HCT116 (cell line): Measurements from ENCODE around the gene BNIP5. TPM values are rescaled to one million over a fixed set of nuclear protein-coding genes. Genes with fewer than 3 reads are reported as not detected.

Experiments used
- ATAC-seq: fragments of 200-7000 bp; cut with Tn5 transposase; 2 replicates; pipeline ENCODE4 v1.9.1; 2020; ENCODE audit warnings: mild to moderate bottlenecking, moderate library complexity
- BruUV-seq: library from RNA; stranded (reverse); fragments of 400-500 nt; replicated peaks from 2 replicates; lab custom pipeline; 2021; lab: Mats Ljungman, UMichigan
- CTCF ChIA-PET: fragments of 300-600 bp; sonication (Branson Sonifier 250); formaldehyde crosslinking; loops from one replicate; lab custom pipeline; 2021; ENCODE audit warnings: antibody characterized with exemption; lab: Charles Lee
- POLR2A ChIA-PET: fragments of 300-600, 350-600 bp; sonication (Branson Sonifier 250); formaldehyde crosslinking; loops from one replicate; lab custom pipeline; 2021; ENCODE audit warnings: antibody characterized with exemption; lab: Charles Lee
- RAD21 ChIA-PET, 2 experiments: fragments of 300-600 bp; sonication (Branson Sonifier 250); formaldehyde crosslinking; loops; one replicate each; lab custom pipeline; 2023; ENCODE audit warnings: low total read pairs in 2 of 2; ENCODE audit not compliant: uncharacterized antibody in 2 of 2, unreplicated experiment in 2 of 2, low non-redundant PET in 1 of 2; lab: Charles Lee
- DNase-seq: peaks from one replicate; pipeline ENCODE4 v3.0.0-alpha.2; 2010; ENCODE audit warnings: low read depth, low spot score
- H2AFZ ChIP-seq: fragments of 200-600 bp; shearing (Covaris generic), sonication (generic); 2 replicates; pipeline ENCODE4 v1.6.1; 2017; ENCODE audit warnings: low read depth, mixed run types, mixed read lengths, antibody characterized with exemption, low read length; ENCODE audit not compliant: poor library complexity, severe bottlenecking
- H3K27ac ChIP-seq: 2 replicates; pipeline ENCODE4 v1.5.1; 2012; ENCODE audit warnings: low read depth, low read length
- H3K27me3 ChIP-seq: fragments of 200-600 bp; sonication (generic); 2 replicates; pipeline ENCODE4 v1.6.1; 2016; ENCODE audit warnings: mixed run types, low read length, mixed read lengths; ENCODE audit not compliant: insufficient read depth
- H3K36me3 ChIP-seq, 2 experiments: fragments of 200-500 bp in 1 of 2; fragments of 200-600 bp in 1 of 2; sonication (Bioruptor generic) in 1 of 2; sonication (generic) in 1 of 2; 2 replicates each; pipeline versions ENCODE4 v1.5.1 to v1.6.1; 2014 to 2016; ENCODE audit warnings: low read length in 2 of 2, inconsistent platforms in 1 of 2, mixed read lengths in 1 of 2, mixed run types in 1 of 2; ENCODE audit not compliant: insufficient read depth in 2 of 2, control insufficient read depth in 1 of 2
- H3K4me1 ChIP-seq, 2 experiments: fragments of 200-600 bp in 1 of 2; sonication (generic) in 1 of 2; 2 replicates each; pipeline versions ENCODE4 v1.5.1 to v1.6.1; 2012 to 2017; ENCODE audit warnings: low read length in 2 of 2, inconsistent platforms in 1 of 2, mild to moderate bottlenecking in 1 of 2, mixed read lengths in 1 of 2, mixed run types in 1 of 2, moderate library complexity in 1 of 2; ENCODE audit not compliant: insufficient read depth in 2 of 2, control insufficient read depth in 1 of 2
- H3K4me2 ChIP-seq: fragments of 200-600 bp; sonication (generic); 2 replicates; pipeline ENCODE4 v1.6.1; 2017; ENCODE audit warnings: mixed run types, low read length, mixed read lengths
- H3K4me3 ChIP-seq, 2 experiments: fragments of 200-600 bp in 1 of 2; sonication (generic) in 1 of 2; replicated peaks in 1 of 2; 2 replicates each; pipeline ENCODE4 v1.5.1; 2011 to 2016; ENCODE audit warnings: low read length in 2 of 2, control low read depth in 1 of 2, low read depth in 1 of 2, mild to moderate bottlenecking in 1 of 2, mixed read lengths in 1 of 2, mixed run types in 1 of 2
- H3K79me2 ChIP-seq: fragments of 200-600 bp; sonication (generic); 2 replicates; pipeline ENCODE4 v1.6.1; 2017; ENCODE audit warnings: mild to moderate bottlenecking, mixed run types, low read length, moderate library complexity, mixed read lengths; ENCODE audit not compliant: insufficient read depth
- H3K9ac ChIP-seq: fragments of 200-600 bp; sonication (generic); 2 replicates; pipeline ENCODE4 v1.6.1; 2016; ENCODE audit warnings: low read length, mixed read lengths
- H3K9me2 ChIP-seq: fragments of 200-600 bp; sonication (generic), shearing (Covaris generic); 2 replicates; pipeline ENCODE4 v1.6.1; 2017; ENCODE audit warnings: mixed run types, mild to moderate bottlenecking, moderate library complexity; ENCODE audit not compliant: insufficient read depth
- H3K9me3 ChIP-seq, 2 experiments: fragments of 200-500 bp in 1 of 2; fragments of 200-600 bp in 1 of 2; sonication (Bioruptor generic) in 1 of 2; sonication (generic) in 1 of 2; 2 replicates each; pipeline ENCODE4 v1.6.1; 2014 to 2017; ENCODE audit warnings: low read length in 2 of 2, mixed read lengths in 2 of 2, inconsistent platforms in 1 of 2, low read depth in 1 of 2, mild to moderate bottlenecking in 1 of 2, mixed run types in 1 of 2, moderate library complexity in 1 of 2; ENCODE audit not compliant: control insufficient read depth in 1 of 2, insufficient read depth in 1 of 2
- H4K20me1 ChIP-seq: fragments of 200-600 bp; sonication (generic), shearing (Covaris generic); 2 replicates; pipeline ENCODE4 v1.6.1; 2017; ENCODE audit warnings: mixed run types, mild to moderate bottlenecking, moderate library complexity; ENCODE audit not compliant: insufficient read depth
- CBX3 ChIP-seq: IDR thresholded peaks from 2 replicates; pipeline ENCODE4 v1.6.1; 2012; ENCODE audit warnings: low read depth
- CEBPB ChIP-seq: IDR thresholded peaks from 2 replicates; pipeline ENCODE4 v1.6.1; 2012; ENCODE audit warnings: low read depth
- EGR1 ChIP-seq: IDR thresholded peaks from 2 replicates; pipeline ENCODE4 v1.6.1; 2012; ENCODE audit warnings: low read depth
- ELF1 ChIP-seq: IDR thresholded peaks from 2 replicates; pipeline ENCODE4 v1.6.1; 2012; ENCODE audit warnings: low read depth, borderline replicate concordance
- EZH2 ChIP-seq: fragments of 200-600 bp; sonication (generic); IDR thresholded peaks from 2 replicates; pipeline ENCODE4 v1.6.1; 2017; ENCODE audit warnings: antibody characterized with exemption, mixed run types
- EZH2phosphoT487 ChIP-seq: fragments of 200-600 bp; IDR thresholded peaks from 2 replicates; pipeline ENCODE4 v1.6.1; 2018; ENCODE audit warnings: antibody characterized with exemption, borderline replicate concordance
- FOSL1 ChIP-seq: IDR thresholded peaks from 2 replicates; pipeline ENCODE4 v1.6.1; 2012; ENCODE audit warnings: low read depth
- JUND ChIP-seq: IDR thresholded peaks from 2 replicates; pipeline ENCODE4 v1.6.1; 2012
- MAX ChIP-seq: IDR thresholded peaks from 2 replicates; pipeline ENCODE4 v1.6.1; 2012
- POLR2A ChIP-seq: IDR thresholded peaks from 2 replicates; pipeline ENCODE4 v1.7.0; 2011; ENCODE audit warnings: borderline replicate concordance; ENCODE audit not compliant: insufficient read depth, insufficient read length; ENCODE audit errors: extremely low read depth
- POLR2AphosphoS5 ChIP-seq: IDR thresholded peaks from 2 replicates; pipeline ENCODE4 v1.6.1; 2011; ENCODE audit warnings: mild to moderate bottlenecking, low read depth, low read length, moderate library complexity
- RAD21 ChIP-seq: IDR thresholded peaks from 2 replicates; pipeline ENCODE4 v1.6.1; 2012; ENCODE audit warnings: low read depth, mild to moderate bottlenecking
- REST ChIP-seq: IDR thresholded peaks from 2 replicates; pipeline ENCODE4 v1.6.1; 2012; ENCODE audit warnings: low read depth
- SIN3A ChIP-seq: IDR thresholded peaks from 2 replicates; pipeline ENCODE4 v1.6.1; 2012; ENCODE audit warnings: low read depth
- YY1 ChIP-seq: IDR thresholded peaks from 2 replicates; pipeline ENCODE4 v1.6.1; 2011; ENCODE audit warnings: low read length, low read depth, moderate library complexity, mild to moderate bottlenecking; ENCODE audit not compliant: insufficient replicate concordance; ENCODE audit errors: extremely low read depth
- ZBTB33 ChIP-seq: IDR thresholded peaks from 2 replicates; pipeline ENCODE4 v1.6.1; 2011; ENCODE audit warnings: mild to moderate bottlenecking, low read length, moderate library complexity; ENCODE audit not compliant: insufficient replicate concordance; ENCODE audit errors: extremely low read depth
- ZNF274 ChIP-seq: fragments of 200-500 bp; sonication (Bioruptor generic); IDR thresholded peaks from 2 replicates; pipeline ENCODE4 v1.6.1; 2014; ENCODE audit warnings: mild to moderate bottlenecking, low read depth, low read length, inconsistent platforms
- intact Hi-C: fragments of 100-400 bp; cut with micrococcal nuclease; formaldehyde crosslinking; loops from 2 replicates; pipeline ENCODE4 v1.10.0; 2022
- total RNA-seq: library from RNA; stranded (reverse); gene quantifications from one replicate; pipeline ENCODE4 v1.2.1, GENCODE V29; 2021; ENCODE audit not compliant: unreplicated experiment

The BNIP5 gene
- total RNA-seq, 1 experiment from 2014 or later = not detected

GRCh38 chr6:36327226-36327918 is 9.3 kb downstream of the BNIP5 start (continued):
- TF ChIP-seq REST (no peak), CBX3 (no peak), RAD21 (no peak), YY1 (no peak), POLR2A (no peak)

- Histone ChIP-seq H3K9me3 (no peaks in the 10 kb centered on the region), H3K4me1 (no peaks in the 10 kb centered on the region), H3K79me2 (no peaks in the 10 kb centered on the region), H3K9ac (no peak overlapping the region), H3K27me3 (no peaks in the 10 kb centered on the region), H3K9me2 (no peaks in the 10 kb centered on the region), H2AFZ (no peak overlapping the region), H3K4me2 (no peak overlapping the region), H4K20me1 (no peaks in the 10 kb centered on the region), H3K36me3 (no peaks in the 10 kb centered on the region), H3K4me3 (no peak overlapping the region), H3K27ac (no peak overlapping the region)
- CTCF ChIA-PET = interaction anchor here (0.9 kb wide), 1 partner anchor 25 kb away, joined by 4 read pairs; no protein-coding TSS in a partner anchor
- no TSS peak for BruUV-seq
- intact Hi-C loops = no loop called here
- DNase-seq (no peak), ATAC-seq (no peak)
- POLR2A ChIA-PET = no interaction called here
- RAD21 ChIA-PET = no interaction called here
- no peak for TF ChIP-seq JUND
- no peak for TF ChIP-seq YY1
- TF ChIP-seq EZH2 = no peak
- TF ChIP-seq SIN3A = no peak
- TF ChIP-seq POLR2AphosphoS5 = no peak
- no peak for TF ChIP-seq ELF1
- no peak for TF ChIP-seq ZBTB33
- TF ChIP-seq EZH2phosphoT487 = no peak
- no peak for TF ChIP-seq CEBPB
- TF ChIP-seq RAD21 = no peak
- TF ChIP-seq FOSL1 = no peak
- no peak for TF ChIP-seq MAX
- TF ChIP-seq EGR1 = no peak
- no peak for TF ChIP-seq POLR2A
- TF ChIP-seq ZNF274 = no peak
- TF ChIP-seq CBX3 = no peak
These were observed 10.2 kb downstream of the BNIP5 start for GRCh38 chr6:36326356-36326995.
